ENCODE results near the gene B4GALT5.

DNA sequence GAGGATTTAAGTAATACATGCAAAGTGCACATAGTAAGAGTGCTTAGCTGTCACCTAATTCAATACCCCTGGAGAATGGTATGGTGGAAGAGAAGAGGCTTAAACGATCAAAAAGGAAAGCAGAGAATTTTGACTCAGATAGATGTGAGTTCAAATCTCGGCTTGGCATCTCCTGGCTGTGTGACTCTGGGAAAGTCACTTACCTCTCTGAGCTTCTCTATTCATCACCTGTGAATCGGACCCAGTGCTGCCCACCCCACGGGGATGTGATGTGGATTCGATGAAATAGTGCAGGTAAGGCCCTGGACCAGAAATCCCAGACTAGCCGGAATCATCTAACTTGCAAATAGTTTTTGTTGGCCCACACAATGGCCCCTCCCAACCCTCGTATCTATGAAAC is 1.8 kb upstream of the B4GALT5 start:
- TF ChIP-seq CTCF (IDR thresholded peaks at IDR 0.05 in 8 of 11, conservative IDR thresholded peaks at IDR 0.05 in 3 of 11) (no peak), POLR2AphosphoS5 (IDR thresholded peaks at IDR 0.05) (no peak)

Measured in spleen (tissue), 7 donors.